HCT116 (cell line): ENCODE data around the gene C17orf100. TPM values are rescaled to one million over a fixed set of nuclear protein-coding genes. Genes with fewer than 3 reads are reported as not detected.

Experiments used
- ATAC-seq: fragments of 200-7000 bp; cut with Tn5 transposase; 2 replicates; pipeline ENCODE4 v1.9.1; 2020; ENCODE audit warnings: mild to moderate bottlenecking, moderate library complexity
- BruUV-seq: library from RNA; stranded (reverse); fragments of 400-500 nt; replicated peaks from 2 replicates; lab custom pipeline; 2021; lab: Mats Ljungman, UMichigan
- CTCF ChIA-PET: fragments of 300-600 bp; sonication (Branson Sonifier 250); formaldehyde crosslinking; loops from one replicate; lab custom pipeline; 2021; ENCODE audit warnings: antibody characterized with exemption; lab: Charles Lee
- POLR2A ChIA-PET: fragments of 300-600, 350-600 bp; sonication (Branson Sonifier 250); formaldehyde crosslinking; loops from one replicate; lab custom pipeline; 2021; ENCODE audit warnings: antibody characterized with exemption; lab: Charles Lee
- RAD21 ChIA-PET, 2 experiments: fragments of 300-600 bp; sonication (Branson Sonifier 250); formaldehyde crosslinking; loops; one replicate each; lab custom pipeline; 2023; ENCODE audit warnings: low total read pairs in 2 of 2; ENCODE audit not compliant: uncharacterized antibody in 2 of 2, unreplicated experiment in 2 of 2, low non-redundant PET in 1 of 2; lab: Charles Lee
- DNase-seq: peaks from one replicate; pipeline ENCODE4 v3.0.0-alpha.2; 2010; ENCODE audit warnings: low read depth, low spot score
- H2AFZ ChIP-seq: fragments of 200-600 bp; shearing (Covaris generic), sonication (generic); 2 replicates; pipeline ENCODE4 v1.6.1; 2017; ENCODE audit warnings: low read depth, mixed run types, mixed read lengths, antibody characterized with exemption, low read length; ENCODE audit not compliant: poor library complexity, severe bottlenecking
- H3K27ac ChIP-seq: 2 replicates; pipeline ENCODE4 v1.5.1; 2012; ENCODE audit warnings: low read depth, low read length
- H3K27me3 ChIP-seq: fragments of 200-600 bp; sonication (generic); 2 replicates; pipeline ENCODE4 v1.6.1; 2016; ENCODE audit warnings: mixed run types, low read length, mixed read lengths; ENCODE audit not compliant: insufficient read depth
- H3K36me3 ChIP-seq, 2 experiments: fragments of 200-500 bp in 1 of 2; fragments of 200-600 bp in 1 of 2; sonication (Bioruptor generic) in 1 of 2; sonication (generic) in 1 of 2; 2 replicates each; pipeline versions ENCODE4 v1.5.1 to v1.6.1; 2014 to 2016; ENCODE audit warnings: low read length in 2 of 2, inconsistent platforms in 1 of 2, mixed read lengths in 1 of 2, mixed run types in 1 of 2; ENCODE audit not compliant: insufficient read depth in 2 of 2, control insufficient read depth in 1 of 2
- H3K4me1 ChIP-seq, 2 experiments: fragments of 200-600 bp in 1 of 2; sonication (generic) in 1 of 2; 2 replicates each; pipeline versions ENCODE4 v1.5.1 to v1.6.1; 2012 to 2017; ENCODE audit warnings: low read length in 2 of 2, inconsistent platforms in 1 of 2, mild to moderate bottlenecking in 1 of 2, mixed read lengths in 1 of 2, mixed run types in 1 of 2, moderate library complexity in 1 of 2; ENCODE audit not compliant: insufficient read depth in 2 of 2, control insufficient read depth in 1 of 2
- H3K4me2 ChIP-seq: fragments of 200-600 bp; sonication (generic); 2 replicates; pipeline ENCODE4 v1.6.1; 2017; ENCODE audit warnings: mixed run types, low read length, mixed read lengths
- H3K4me3 ChIP-seq, 2 experiments: fragments of 200-600 bp in 1 of 2; sonication (generic) in 1 of 2; replicated peaks in 1 of 2; 2 replicates each; pipeline ENCODE4 v1.5.1; 2011 to 2016; ENCODE audit warnings: low read length in 2 of 2, control low read depth in 1 of 2, low read depth in 1 of 2, mild to moderate bottlenecking in 1 of 2, mixed read lengths in 1 of 2, mixed run types in 1 of 2
- H3K79me2 ChIP-seq: fragments of 200-600 bp; sonication (generic); 2 replicates; pipeline ENCODE4 v1.6.1; 2017; ENCODE audit warnings: mild to moderate bottlenecking, mixed run types, low read length, moderate library complexity, mixed read lengths; ENCODE audit not compliant: insufficient read depth
- H3K9ac ChIP-seq: fragments of 200-600 bp; sonication (generic); 2 replicates; pipeline ENCODE4 v1.6.1; 2016; ENCODE audit warnings: low read length, mixed read lengths
- H3K9me2 ChIP-seq: fragments of 200-600 bp; sonication (generic), shearing (Covaris generic); 2 replicates; pipeline ENCODE4 v1.6.1; 2017; ENCODE audit warnings: mixed run types, mild to moderate bottlenecking, moderate library complexity; ENCODE audit not compliant: insufficient read depth
- H3K9me3 ChIP-seq, 2 experiments: fragments of 200-500 bp in 1 of 2; fragments of 200-600 bp in 1 of 2; sonication (Bioruptor generic) in 1 of 2; sonication (generic) in 1 of 2; 2 replicates each; pipeline ENCODE4 v1.6.1; 2014 to 2017; ENCODE audit warnings: low read length in 2 of 2, mixed read lengths in 2 of 2, inconsistent platforms in 1 of 2, low read depth in 1 of 2, mild to moderate bottlenecking in 1 of 2, mixed run types in 1 of 2, moderate library complexity in 1 of 2; ENCODE audit not compliant: control insufficient read depth in 1 of 2, insufficient read depth in 1 of 2
- H4K20me1 ChIP-seq: fragments of 200-600 bp; sonication (generic), shearing (Covaris generic); 2 replicates; pipeline ENCODE4 v1.6.1; 2017; ENCODE audit warnings: mixed run types, mild to moderate bottlenecking, moderate library complexity; ENCODE audit not compliant: insufficient read depth
- ATF3 ChIP-seq: IDR thresholded peaks from 2 replicates; pipeline ENCODE4 v1.6.1; 2012
- CEBPB ChIP-seq: IDR thresholded peaks from 2 replicates; pipeline ENCODE4 v1.6.1; 2012; ENCODE audit warnings: low read depth
- CTCF ChIP-seq, 3 experiments: fragments of 200-600 bp in 1 of 3; sonication (generic) in 1 of 3; IDR thresholded peaks in 2 of 3; conservative IDR thresholded peaks in 1 of 3; 2 replicates each; pipeline ENCODE4 v1.5.1; 2012 to 2017; ENCODE audit warnings: low read depth in 2 of 3, low read length in 2 of 3, antibody characterized with exemption in 1 of 3, borderline replicate concordance in 1 of 3, control low read depth in 1 of 3, mild to moderate bottlenecking in 1 of 3, mixed read lengths in 1 of 3, mixed run types in 1 of 3, moderate library complexity in 1 of 3; ENCODE audit not compliant: insufficient read depth in 1 of 3
- EGR1 ChIP-seq: IDR thresholded peaks from 2 replicates; pipeline ENCODE4 v1.6.1; 2012; ENCODE audit warnings: low read depth
- ELF1 ChIP-seq: IDR thresholded peaks from 2 replicates; pipeline ENCODE4 v1.6.1; 2012; ENCODE audit warnings: low read depth, borderline replicate concordance
- JUND ChIP-seq: IDR thresholded peaks from 2 replicates; pipeline ENCODE4 v1.6.1; 2012
- MAX ChIP-seq: IDR thresholded peaks from 2 replicates; pipeline ENCODE4 v1.6.1; 2012
- POLR2A ChIP-seq: IDR thresholded peaks from 2 replicates; pipeline ENCODE4 v1.7.0; 2011; ENCODE audit warnings: borderline replicate concordance; ENCODE audit not compliant: insufficient read depth, insufficient read length; ENCODE audit errors: extremely low read depth
- POLR2AphosphoS5 ChIP-seq: IDR thresholded peaks from 2 replicates; pipeline ENCODE4 v1.6.1; 2011; ENCODE audit warnings: mild to moderate bottlenecking, low read depth, low read length, moderate library complexity
- RAD21 ChIP-seq: IDR thresholded peaks from 2 replicates; pipeline ENCODE4 v1.6.1; 2012; ENCODE audit warnings: low read depth, mild to moderate bottlenecking
- SP1 ChIP-seq: IDR thresholded peaks from 2 replicates; pipeline ENCODE4 v1.6.1; 2012; ENCODE audit warnings: low read depth
- YY1 ChIP-seq: IDR thresholded peaks from 2 replicates; pipeline ENCODE4 v1.6.1; 2011; ENCODE audit warnings: low read length, low read depth, moderate library complexity, mild to moderate bottlenecking; ENCODE audit not compliant: insufficient replicate concordance; ENCODE audit errors: extremely low read depth
- ZBTB33 ChIP-seq: IDR thresholded peaks from 2 replicates; pipeline ENCODE4 v1.6.1; 2011; ENCODE audit warnings: mild to moderate bottlenecking, low read length, moderate library complexity; ENCODE audit not compliant: insufficient replicate concordance; ENCODE audit errors: extremely low read depth
- ZFX ChIP-seq: fragments of 450-650 bp; IDR thresholded peaks from 2 replicates; pipeline ENCODE4 v1.6.1; 2017
- ZNF274 ChIP-seq: fragments of 200-500 bp; sonication (Bioruptor generic); IDR thresholded peaks from 2 replicates; pipeline ENCODE4 v1.6.1; 2014; ENCODE audit warnings: mild to moderate bottlenecking, low read depth, low read length, inconsistent platforms
- intact Hi-C: fragments of 100-400 bp; cut with micrococcal nuclease; formaldehyde crosslinking; loops from 2 replicates; pipeline ENCODE4 v1.10.0; 2022
- total RNA-seq: library from RNA; stranded (reverse); gene quantifications from one replicate; pipeline ENCODE4 v1.2.1, GENCODE V29; 2021; ENCODE audit not compliant: unreplicated experiment

Gene C17orf100
- total RNA-seq, 1 experiment from 2014 or later, result 0.76 TPM

GRCh38 chr17:6677158-6677831 is 25.7 kb downstream of the C17orf100 start:
- no peak overlapping the region for H3K4me2 ChIP-seq
- DNase-seq (no peak), ATAC-seq (no peak)
- H4K20me1 ChIP-seq, result no peaks in the 10 kb centered on the region
- TF ChIP-seq EGR1 (no peak), ATF3 (no peak), ELF1 (no peak), POLR2A (no peak), JUND (no peak), POLR2AphosphoS5 (no peak), ZFX (no peak), SP1 (no peak), ZNF274 (no peak), CEBPB (no peak)
- no peaks in the 10 kb centered on the region for H3K36me3 ChIP-seq
- no peaks in the 10 kb centered on the region for H3K27me3 ChIP-seq
- no peaks in the 10 kb centered on the region for H3K9me2 ChIP-seq
- H3K79me2 ChIP-seq, result no peaks in the 10 kb centered on the region
- H3K9me3 ChIP-seq, result no peaks in the 10 kb centered on the region
- BruUV-seq, result no TSS peak
- no peak overlapping the region for H3K4me3 ChIP-seq
- no peak overlapping the region for H3K9ac ChIP-seq
- ChIA-PET RAD21 (no interaction called here), POLR2A (no interaction called here), CTCF (interaction anchor here (1.2 to 2.3 kb wide), 2 partner anchors 11 to 24 kb away, joined by 5 read pairs; no protein-coding TSS in a partner anchor)
- H3K4me1 ChIP-seq, result no peaks in the 10 kb centered on the region
- H3K27ac ChIP-seq, result no peak overlapping the region
- H2AFZ ChIP-seq, result no peak overlapping the region
- intact Hi-C loops, result no loop called here

GRCh38 chr17:6677946-6678345 is 26.4 kb downstream of the C17orf100 start:
- ChIA-PET POLR2A (no interaction called here), RAD21 (no interaction called here), CTCF (interaction anchor here (2.3 kb wide), 1 partner anchor 12 kb away, joined by 5 read pairs; no protein-coding TSS in a partner anchor)
- DNase-seq (no peak), ATAC-seq (no peak)
- no peaks in the 10 kb centered on the region for H3K36me3 ChIP-seq
- no peak overlapping the region for H3K4me3 ChIP-seq
- no TSS peak for BruUV-seq
- H3K9ac ChIP-seq, result no peak overlapping the region
- intact Hi-C loops, result no loop called here
- no peak overlapping the region for H3K4me2 ChIP-seq
- no peaks in the 10 kb centered on the region for H4K20me1 ChIP-seq
- H3K79me2 ChIP-seq, result no peaks in the 10 kb centered on the region
- no peaks in the 10 kb centered on the region for H3K27me3 ChIP-seq
- H3K9me2 ChIP-seq, result no peaks in the 10 kb centered on the region
- no peaks in the 10 kb centered on the region for H3K4me1 ChIP-seq
- no peak overlapping the region for H2AFZ ChIP-seq
- no peak overlapping the region for H3K27ac ChIP-seq
- no peaks in the 10 kb centered on the region for H3K9me3 ChIP-seq
- TF ChIP-seq ZBTB33, result no peak
- TF ChIP-seq CTCF (IDR thresholded peaks at IDR 0.05 in 2 of 3, conservative IDR thresholded peaks at IDR 0.05 in 1 of 3; ENCODE audit: borderline replicate concordance in 1 of 3, insufficient read depth in 1 of 3, low read depth in 2 of 3, low read length in 2 of 3), result no peak
- TF ChIP-seq YY1, result no peak
- no peak for TF ChIP-seq CEBPB
- no peak for TF ChIP-seq MAX
- no peak for TF ChIP-seq RAD21
